Testis (tissue), 3 donors: ENCODE results near the gene CCL24. TPM values are rescaled to one million over a fixed set of nuclear protein-coding genes. Genes with fewer than 3 reads are reported as not detected.

Source experiments
- DNase-seq: peaks from one replicate; pipeline ENCODE4 v3.0.0-alpha.2; 2019
- H3K27ac ChIP-seq, 2 donors: fragments of 200-600 bp; sonication (generic); one replicate each; pipeline ENCODE4 v1.5.1; 2019
- H3K27me3 ChIP-seq: fragments of 200-600 bp; sonication (generic); one replicate; pipeline ENCODE4 v1.5.1; 2019
- H3K36me3 ChIP-seq: fragments of 200-600 bp; sonication (generic); one replicate; pipeline ENCODE4 v1.5.1; 2017; ENCODE audit warnings: low read depth; ENCODE audit errors: missing control alignments
- H3K4me1 ChIP-seq: fragments of 200-600 bp; sonication (generic); one replicate; pipeline ENCODE4 v1.5.1; 2019
- H3K4me3 ChIP-seq, 2 donors: fragments of 200-600 bp; sonication (generic); one replicate each; pipeline ENCODE4 v1.5.1; 2017 to 2019
- H3K9me3 ChIP-seq: fragments of 200-600 bp; sonication (generic); one replicate; pipeline ENCODE4 v1.5.1; 2017
- CTCF ChIP-seq, 3 experiments: fragments of 450-650 bp in 2 of 3; fragments of 200-600 bp in 1 of 3; sonication (generic) in 1 of 3; IDR thresholded peaks; one replicate each; pipeline ENCODE4 v1.5.1; 2016 to 2019; ENCODE audit warnings: antibody characterized with exemption in 3 of 3, mild to moderate bottlenecking in 2 of 3, moderate library complexity in 1 of 3
- POLR2A ChIP-seq: fragments of 450-650 bp; IDR thresholded peaks from one replicate; pipeline ENCODE4 v1.6.1; 2017; ENCODE audit warnings: antibody characterized with exemption, mild to moderate bottlenecking, moderate library complexity
- WGBS, 2 donors: methylation state at CpG; one replicate each; pipeline ENCODE4 v1.1.5; 2018; 5-methylcytosine and 5-hydroxymethylcytosine counted together
- intact Hi-C: fragments of 100-400 bp; cut with DNase I; formaldehyde crosslinking; loops from one replicate; pipeline ENCODE4 v1.15.1; 2023; ENCODE audit warnings: low total_unique reads
- polyA plus RNA-seq: library from polyadenylated mRNA; stranded (reverse); fragments of 350-450 nt; fragmentation: Illumina TruSeq; extraction: RNeasy Lipid Tissue Mini Kit (QIAGEN cat#74804); gene quantifications from one replicate; pipeline ENCODE4 v1.2.3, GENCODE V29; 2014; ENCODE audit warnings: low read depth, low replicate concordance; ENCODE audit not compliant: insufficient read depth
- total RNA-seq, 2 donors: library from RNA; depleted of rRNA; stranded (reverse); fragments of >200 nt; gene quantifications; one replicate each; pipeline ENCODE4 v1.2.3, GENCODE V29; 2016

Gene CCL24
- total and polyA plus RNA-seq, 3 donors from 2014 or later = 1.1 TPM; not detected in 2

- no peak for DNase-seq
- TF ChIP-seq POLR2A (no peak), CTCF (IDR thresholded peaks at IDR 0.05) (no peak)
- 87 to 100% methylated on average over 1 of the region's 1 CpG for WGBS, 2 donors
These were observed 7.1 kb upstream of the CCL24 start for GRCh38 chr7:75820688-75821087.

GRCh38 chr7:75819711-75820110, 6.1 kb upstream of the CCL24 start:
- Histone ChIP-seq H3K4me1 (no peaks in the 10 kb centered on the region), H3K9me3 (no peaks in the 10 kb centered on the region), H3K4me3 (no peak overlapping the region), H3K27me3 (no peaks in the 10 kb centered on the region), H3K36me3 (no peaks in the 10 kb centered on the region), H3K27ac (no peak overlapping the region)
- WGBS, 2 donors = 76 to 90% methylated on average over 2 of the region's 2 CpGs
- TF ChIP-seq POLR2A (no peak), CTCF (IDR thresholded peaks at IDR 0.05) (no peak)
- intact Hi-C loops = no loop called here
- no peak for DNase-seq

More at GRCh38 chr7:75820688-75821087, 7.1 kb upstream of the CCL24 start:
- H3K36me3 ChIP-seq = no peaks in the 10 kb centered on the region
- H3K4me3 ChIP-seq = no peak overlapping the region
- H3K4me1 ChIP-seq = no peaks in the 10 kb centered on the region
- no peaks in the 10 kb centered on the region for H3K9me3 ChIP-seq
- intact Hi-C loops = no loop called here
- no peak overlapping the region for H3K27ac ChIP-seq
- no peaks in the 10 kb centered on the region for H3K27me3 ChIP-seq

GRCh38 chr7:75818472-75818871, 4.9 kb upstream of the CCL24 start:
- no peak overlapping the region for H3K4me3 ChIP-seq
- WGBS, 2 donors = 84 to 96% methylated on average over 5 of the region's 5 CpGs
- no peaks in the 10 kb centered on the region for H3K9me3 ChIP-seq
- no peaks in the 10 kb centered on the region for H3K36me3 ChIP-seq
- no peak overlapping the region for H3K27ac ChIP-seq
- no peak for DNase-seq
- no peak for TF ChIP-seq POLR2A
- no peak for TF ChIP-seq CTCF (IDR thresholded peaks at IDR 0.05)
- intact Hi-C loops = no loop called here
- no peaks in the 10 kb centered on the region for H3K27me3 ChIP-seq
- no peaks in the 10 kb centered on the region for H3K4me1 ChIP-seq

- 76 to 80% methylated on average over 6 of the region's 6 CpGs for WGBS, 2 donors
- Histone ChIP-seq H3K4me3 (no peak overlapping the region), H3K36me3 (no peaks in the 10 kb centered on the region), H3K4me1 (no peaks in the 10 kb centered on the region), H3K27ac (no peak overlapping the region), H3K9me3 (no peaks in the 10 kb centered on the region), H3K27me3 (no peaks in the 10 kb centered on the region)
- TF ChIP-seq CTCF (IDR thresholded peaks at IDR 0.05) = no peak
- TF ChIP-seq POLR2A = no peak
- intact Hi-C loops = no loop called here
- no peak for DNase-seq
These were observed 3.5 kb upstream of the CCL24 start for GRCh38 chr7:75817116-75817515.

- 58 to 71% methylated on average over 9 to 10 of the region's 10 CpGs for WGBS, 2 donors
- no peaks in the 10 kb centered on the region for H3K4me1 ChIP-seq
- no peak overlapping the region for H3K4me3 ChIP-seq
- TF ChIP-seq POLR2A = no peak
- TF ChIP-seq CTCF (IDR thresholded peaks at IDR 0.05) = no peak
- H3K27me3 ChIP-seq = no peaks in the 10 kb centered on the region
- intact Hi-C loops = no loop called here
- no peak for DNase-seq
- no peak overlapping the region for H3K27ac ChIP-seq
- no peaks in the 10 kb centered on the region for H3K36me3 ChIP-seq
- no peaks in the 10 kb centered on the region for H3K9me3 ChIP-seq
These were observed 1.9 kb upstream of the CCL24 start for GRCh38 chr7:75815418-75816064.
